Heart right ventricle (tissue), 16 donors: ENCODE data around the gene HMGN2. TPM values are rescaled to one million over a fixed set of nuclear protein-coding genes. Genes with fewer than 3 reads are reported as not detected.

Source experiments
- ATAC-seq, 8 donors: fragments of 200-7000 bp; cut with Tn5 transposase; one replicate each; pipeline ENCODE4 v1.9.1; 2020; ENCODE audit warnings: mild to moderate bottlenecking in 8 of 8, moderate library complexity in 8 of 8, moderate number of reproducible peaks in 1 of 8
- DNase-seq, 2 donors: peaks; one replicate each; pipeline ENCODE4 v3.0.0-alpha.2; 2020
- H3K27ac ChIP-seq, 10 donors: fragments of 200-600 bp; sonication (generic) in 2 of 10; one replicate each; pipeline versions ENCODE4 v1.5.0 to v1.8.0; 2020 to 2022; ENCODE audit warnings: mild to moderate bottlenecking in 3 of 10
- H3K27me3 ChIP-seq, 7 donors: fragments of 200-600 bp; one replicate each; pipeline ENCODE4 v1.8.0; 2021 to 2022; ENCODE audit warnings: mild to moderate bottlenecking in 2 of 7
- H3K36me3 ChIP-seq, 9 donors: fragments of 200-600 bp; sonication (generic) in 1 of 9; one replicate each; pipeline versions ENCODE4 v1.5.0 to v1.8.0; 2020 to 2022; ENCODE audit warnings: mild to moderate bottlenecking in 2 of 9
- H3K4me1 ChIP-seq, 9 donors: fragments of 200-600 bp; sonication (generic) in 1 of 9; one replicate each; pipeline versions ENCODE4 v1.5.0 to v1.8.0; 2020 to 2022; ENCODE audit warnings: mild to moderate bottlenecking in 4 of 9
- H3K4me3 ChIP-seq, 10 donors: fragments of 200-600 bp; sonication (generic) in 2 of 10; one replicate each; pipeline versions ENCODE4 v1.5.0 to v1.8.0; 2020 to 2022; ENCODE audit warnings: mild to moderate bottlenecking in 7 of 10, moderate library complexity in 2 of 10
- H3K9me3 ChIP-seq, 11 donors: fragments of 200-600 bp in 10 of 11; sonication (generic) in 2 of 11; one replicate each; pipeline versions ENCODE4 v1.5.0 to v1.8.0; 2013 to 2022; ENCODE audit warnings: mild to moderate bottlenecking in 2 of 11, control low read depth in 1 of 11, moderate library complexity in 1 of 11
- CTCF ChIP-seq, 9 donors: fragments of 200-600 bp; sonication (generic) in 2 of 9; IDR thresholded peaks; one replicate each; pipeline versions ENCODE4 v1.5.0 to v1.8.0; 2021 to 2022; ENCODE audit warnings: antibody characterized with exemption in 9 of 9, mild to moderate bottlenecking in 5 of 9, moderate library complexity in 1 of 9
- WGBS, 2 donors: extraction: QIAGEN DNeasy Blood & Tissue Kit; methylation state at CpG; one replicate each; pipeline ENCODE4 v1.1.7; 2013; ENCODE audit warnings: inconsistent platforms in 1 of 2; 5-methylcytosine and 5-hydroxymethylcytosine counted together
- intact Hi-C, 10 donors: fragments of 100-400 bp; cut with DNase I; formaldehyde crosslinking; loops; one replicate each; pipeline versions ENCODE4 v1.11.1 to v1.14.2; 2022
- polyA plus RNA-seq, 2 donors: library from polyadenylated mRNA; stranded (reverse); fragments of 200-250 nt; gene quantifications; one replicate each; pipeline ENCODE4 v1.2.3, GENCODE V29; 2013
- total RNA-seq, 10 donors: library from RNA; stranded (reverse); fragmentation: NEBNext Ultra II Directional in 3 of 10; extraction: Animal tissue kit (Norgen Biotek cat#: 25700) in 3 of 10; gene quantifications; one replicate each; pipeline versions ENCODE4 v1.2.1 to v1.2.4, GENCODE V29; 2021 to 2023
- donor health status: Arrhythmogenic right ventricular cardiomyopathy.
- donor health status: ischemic (EF 13 %, LVEDD 7.1; RV severe dilation, severe dysfunction).
- donor health status: healthy with polysubstance abuse.
- donor health status: DM: no; HTN: yes; CAD: no.
- donor health status: DM: no; HTN: no; CAD: no.
- donor health status: ischemic (EF 25% LVEDD 6.9; RV normal size, moderate dysfunction).
- donor health status: ischemic (EF 25% LVEDD 5.7; RV mildly dilated, moderate dysfunction).
- donor health status: healthy.
- donor health status: DM: yes; HTN: yes; CAD: no.
- donor health status: Ischemic cardiomyopathy.
- donor health status: ischemic (EF 35%, LVEDD 5.7; RV mildly dilated, moderate dysfunction).
- donor health status: nonischemic (EF 11% LVEDD 7.7; RV severe dilation, severe dysfunction).
- donor health status: DM: yes; HTN: yes; CAD: no.
- donor health status: PGD.
- donor health status: ischemic (EF 29% LVEDD 5.4; RV normal size, mild dysfunction).
- donor health status: nonischemic (EF 23%, LVEDD 6.1; RV moderate dilation, normal function).

Gene HMGN2
- total and polyA plus RNA-seq, 12 donors = 104 to 221 (median 206) TPM

GRCh38 chr1:26521669-26522030, 49.4 kb downstream of the HMGN2 start:
- H3K9me3 ChIP-seq = no peaks in the 10 kb centered on the region
- intact Hi-C loops = no loop called here

GRCh38 chr1:26522073-26522472, 49.8 kb downstream of the HMGN2 start:
- H3K4me3 ChIP-seq = no peak overlapping the region
- no peak for DNase-seq
- intact Hi-C loops = no loop called here
- H3K9me3 ChIP-seq = no peaks in the 10 kb centered on the region
- no peak for TF ChIP-seq CTCF (IDR thresholded peaks at IDR 0.05)
- no peaks in the 10 kb centered on the region for H3K4me1 ChIP-seq
- ATAC-seq = no peak
- no peaks in the 10 kb centered on the region for H3K36me3 ChIP-seq
- H3K27ac ChIP-seq = no peak overlapping the region
- H3K27me3 ChIP-seq = peaks cover 0 to 31% (median 16%) of the 10 kb centered on the region in 7 donors

More at GRCh38 chr1:26521669-26522030, 49.4 kb downstream of the HMGN2 start:
- no peaks in the 10 kb centered on the region for H3K36me3 ChIP-seq
- no peaks in the 10 kb centered on the region for H3K4me1 ChIP-seq
- peaks cover 0 to 31% (median 16%) of the 10 kb centered on the region in 7 donors for H3K27me3 ChIP-seq
- no peak for TF ChIP-seq CTCF (IDR thresholded peaks at IDR 0.05)
- H3K27ac ChIP-seq = no peak overlapping the region
- ATAC-seq (no peak), DNase-seq (no peak)
- 28 to 54% methylated on average over 14 of the region's 14 CpGs for WGBS, 2 donors
- no peak overlapping the region for H3K4me3 ChIP-seq

- WGBS, 2 donors = 71% methylated on average over 4 of the region's 4 CpGs
- intact Hi-C loops = no loop called here
- no peak for TF ChIP-seq CTCF (IDR thresholded peaks at IDR 0.05)
- Histone ChIP-seq H3K36me3 (no peaks in the 10 kb centered on the region), H3K27me3 (peaks cover 0 to 31% (median 16%) of the 10 kb centered on the region in 7 donors), H3K4me3 (no peak overlapping the region), H3K4me1 (peaks cover 0 to 3% (median 0%) of the 10 kb centered on the region in 9 donors), H3K27ac (no peak overlapping the region), H3K9me3 (no peaks in the 10 kb centered on the region)
- DNase-seq (no peak), ATAC-seq (no peak)
Observed at GRCh38 chr1:26524181-26524580, 51.9 kb downstream of the HMGN2 start.

Other genes with a start within 250 kb of the HMGN2 start
- gene CEP85, start 238.2 kb upstream of the HMGN2 start, total RNA-seq = 10 to 100 TPM; 29.9 to 74.5 (median 53.8) TPM
- gene CEP85, start 238.2 kb upstream of the HMGN2 start, polyA plus RNA-seq = 10 to 100 TPM in 1 of 2 donors, 1 to 10 TPM in 1; 7.0 to 30.9 TPM
- 100 to 1,000 TPM in 1 of 10 donors, 10 to 100 TPM in 9; 18.4 to 116 (median 25.2) TPM for gene SH3BGRL3, start 192.4 kb upstream of the HMGN2 start, total RNA-seq
- gene SH3BGRL3, start 192.4 kb upstream of the HMGN2 start, polyA plus RNA-seq = 100 to 1,000 TPM in 1 of 2 donors, 10 to 100 TPM in 1; 96.3 to 153 TPM
- gene UBXN11, start 165.8 kb upstream of the HMGN2 start, total RNA-seq = 10 to 100 TPM in 2 of 10 donors, 1 to 10 TPM in 8; 5.4 to 14.1 (median 7.1) TPM
- gene UBXN11, start 165.8 kb upstream of the HMGN2 start, polyA plus RNA-seq = 10 to 100 TPM; 12.3 to 20.2 TPM
- gene CD52, start 154.5 kb upstream of the HMGN2 start, total RNA-seq = 10 to 100 TPM in 2 of 10 donors, 1 to 10 TPM in 8; 1.9 to 62.6 (median 5.1) TPM
- gene CD52, start 154.5 kb upstream of the HMGN2 start, polyA plus RNA-seq = 10 to 100 TPM in 1 of 2 donors, 1 to 10 TPM in 1; 9.3 to 25.2 TPM
- gene CRYBG2, start 118.3 kb upstream of the HMGN2 start, total RNA-seq = under 1 TPM in 1 of 10 donors, not detected in 9; 0.64 TPM
- gene CRYBG2, start 118.3 kb upstream of the HMGN2 start, polyA plus RNA-seq = under 1 TPM in 1 of 2 donors, not detected in 1; 0.03 TPM
- 1 to 10 TPM in 1 of 10 donors, under 1 TPM in 1, not detected in 8; 0.15 to 1.3 TPM for gene ZNF683, start 99.7 kb upstream of the HMGN2 start, total RNA-seq
- gene ZNF683, start 99.7 kb upstream of the HMGN2 start, polyA plus RNA-seq = under 1 TPM in 1 of 2 donors, not detected in 1; 0.04 TPM
- under 1 TPM in 1 of 10 donors, not detected in 9; 0.15 TPM for gene LIN28A, start 61.6 kb upstream of the HMGN2 start, total RNA-seq
- not detected for gene LIN28A, start 61.6 kb upstream of the HMGN2 start, polyA plus RNA-seq
- gene DHDDS, start 40.1 kb upstream of the HMGN2 start, total RNA-seq = 10 to 100 TPM; 23.0 to 45.8 (median 32.5) TPM
- 10 to 100 TPM; 22.1 to 29.2 TPM for gene DHDDS, start 40.1 kb upstream of the HMGN2 start, polyA plus RNA-seq
- 10 to 100 TPM in 1 of 10 donors, 1 to 10 TPM in 9; 1.4 to 12.2 (median 2.7) TPM for gene RPS6KA1, start 57.3 kb downstream of the HMGN2 start, total RNA-seq
- 1 to 10 TPM; 2.8 to 4.3 TPM for gene RPS6KA1, start 57.3 kb downstream of the HMGN2 start, polyA plus RNA-seq
- gene ARID1A, start 223.6 kb downstream of the HMGN2 start, total RNA-seq = 10 to 100 TPM; 33.6 to 62.5 (median 45.7) TPM
- 10 to 100 TPM; 14.5 to 16.8 TPM for gene ARID1A, start 223.6 kb downstream of the HMGN2 start, polyA plus RNA-seq